HG02798 (cell line): ENCODE measurements around the gene SSR1.

ENCODE experiments used
- ATAC-seq: cut with Tn5 transposase; IDR thresholded peaks from one replicate; pipeline ENCODE4 v1.9.1; 2021; ENCODE audit warnings: mild to moderate bottlenecking; ENCODE audit not compliant: unreplicated experiment, poor library complexity

The SSR1 gene

DNA sequence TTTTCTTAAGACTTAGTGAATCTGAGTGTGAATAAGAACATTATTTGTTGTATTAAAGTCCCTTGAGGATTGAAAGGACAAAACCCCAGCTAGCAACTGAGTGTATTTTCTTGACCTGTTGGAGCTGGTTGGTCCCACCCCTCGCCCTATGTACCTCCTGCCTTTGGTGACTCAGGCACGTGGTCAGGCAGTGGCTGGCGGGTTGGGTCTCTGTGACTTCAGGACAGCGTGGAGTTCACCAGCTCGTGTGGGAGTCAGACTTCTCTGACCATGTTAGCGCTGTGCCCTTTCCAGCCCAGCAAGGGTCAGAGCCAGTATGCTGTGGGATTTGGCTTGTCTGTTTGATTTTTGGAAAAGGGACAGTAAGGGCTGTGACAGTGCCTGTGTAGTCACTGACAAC lies 93.7 kb downstream of the SSR1 start:
- ATAC-seq, result no peak

DNA sequence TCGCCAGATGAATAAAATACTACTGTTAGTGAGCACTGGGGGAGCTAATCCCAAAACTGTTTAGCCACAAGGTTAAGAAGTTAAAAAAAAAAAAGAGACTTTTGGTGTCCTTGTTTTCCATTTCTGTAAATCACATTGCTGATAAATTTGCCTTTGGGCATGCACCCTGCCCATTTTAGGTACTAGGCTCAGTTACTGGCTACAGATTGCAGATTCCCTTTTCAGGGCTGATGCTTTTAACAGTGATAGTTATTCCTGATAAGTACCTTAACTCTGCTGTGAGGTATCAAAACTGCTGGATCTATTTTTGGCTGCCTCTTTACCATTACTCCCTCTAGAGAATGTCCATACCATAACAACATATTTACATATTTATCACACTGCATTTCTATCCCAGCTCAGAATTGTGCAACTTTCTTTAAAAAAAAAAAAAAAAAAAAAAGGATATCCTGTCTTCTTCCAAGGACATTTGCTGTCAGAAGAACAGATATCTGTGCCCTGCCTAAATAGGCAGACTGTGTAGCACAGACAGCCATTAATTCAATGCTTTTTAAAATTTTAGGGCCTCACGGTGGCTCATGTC lies 94.5 kb downstream of the SSR1 start:
- ATAC-seq, result no peak
